SH-SY5Y (cell line): ENCODE data around the gene RRAGD.

ENCODE experiments used
- GATA2 ChIP-seq: IDR thresholded peaks from 2 replicates; pipeline ENCODE4 v1.6.1; 2011; ENCODE audit warnings: mild to moderate bottlenecking, low read depth, low read length
- GATA3 ChIP-seq: IDR thresholded peaks from 2 replicates; pipeline ENCODE4 v1.6.1; 2011; ENCODE audit warnings: low read depth, mild to moderate bottlenecking, low read length, moderate library complexity

GRCh38 chr6:89320012-89320559 is 92.0 kb downstream of the RRAGD start:
- no peak for TF ChIP-seq GATA3
- TF ChIP-seq GATA2: no peak
